ENCODE measurements around the gene FOXP3.

- TF ChIP-seq CTCF (IDR thresholded peaks at IDR 0.05) = no peak
- no peak for TF ChIP-seq EZH2 (IDR thresholded peaks at IDR 0.05)
- TF ChIP-seq EZH2phosphoT487 (IDR thresholded peaks at IDR 0.05) = no peak
Measured at GRCh38 chrX:49270249-49270921, 5.9 kb upstream of the FOXP3 start.

Data from neural progenitor cell (in vitro differentiated cells).